SK-N-SH (cell line): Measurements from ENCODE around the gene ATP5PD. TPM values are rescaled to one million over a fixed set of nuclear protein-coding genes. Genes with fewer than 3 reads are reported as not detected.
A peak's percentile ranks its signal among the peaks of the same experiment; 100 is the strongest.

Experiments
- CTCF ChIA-PET: fragments of 300-600, 350-600 bp; formaldehyde crosslinking; extraction: SDS; loops from one replicate; lab custom pipeline; 2021; lab: Yijun Ruan, JAX
- POLR2A ChIA-PET: fragments of 350-600 bp; sonication (Branson Sonifier 250); formaldehyde crosslinking; extraction: SDS; loops from one replicate; lab custom pipeline; 2020; ENCODE audit warnings: antibody characterized with exemption, inconsistent platforms; lab: Yijun Ruan, JAX
- DNase-seq: peaks from one replicate; pipeline ENCODE4 v3.0.0; 2012
- H2AFZ ChIP-seq: fragments of 200-600 bp; sonication (generic); 2 replicates; pipeline ENCODE4 v1.8.1; 2016; ENCODE audit warnings: antibody characterized with exemption, mild to moderate bottlenecking, low read depth
- H3F3A ChIP-seq: fragments of 200-600 bp; sonication (generic); replicated peaks from 2 replicates; pipeline ENCODE3; 2016; ENCODE audit warnings: antibody characterized with exemption, mild to moderate bottlenecking; ENCODE audit not compliant: insufficient read depth
- H3K27ac ChIP-seq, 2 experiments: fragments of 200-500 bp in 1 of 2; fragments of 200-600 bp in 1 of 2; sonication (Bioruptor generic) in 1 of 2; sonication (generic), shearing (Covaris generic) in 1 of 2; 2 replicates each; pipeline versions ENCODE4 v1.5.1 to v1.6.1; 2014 to 2016; ENCODE audit warnings: low read depth in 2 of 2, inconsistent platforms in 1 of 2, low read length in 1 of 2, mild to moderate bottlenecking in 1 of 2, mixed read lengths in 1 of 2
- H3K27me3 ChIP-seq: fragments of 200-600 bp; sonication (generic), shearing (Covaris generic); 2 replicates; pipeline ENCODE4 v1.6.1; 2016; ENCODE audit warnings: mixed run types; ENCODE audit not compliant: insufficient read depth
- H3K36me3 ChIP-seq, 2 experiments: fragments of 200-500 bp in 1 of 2; fragments of 200-600 bp in 1 of 2; sonication (Bioruptor generic) in 1 of 2; sonication (generic) in 1 of 2; replicated peaks in 1 of 2; 2 replicates each; pipeline versions ENCODE3 to v1.5.1; 2014 to 2016; ENCODE audit warnings: low read length in 1 of 2, mild to moderate bottlenecking in 1 of 2; ENCODE audit not compliant: insufficient read depth in 2 of 2, control insufficient read depth in 1 of 2
- H3K4me1 ChIP-seq, 2 experiments: fragments of 200-500 bp in 1 of 2; fragments of 200-600 bp in 1 of 2; sonication (Bioruptor generic) in 1 of 2; sonication (generic), shearing (Covaris generic) in 1 of 2; 2 replicates each; pipeline versions ENCODE4 v1.5.1 to v1.6.1; 2014 to 2016; ENCODE audit warnings: low read depth in 1 of 2, low read length in 1 of 2, mixed run types in 1 of 2; ENCODE audit not compliant: insufficient read depth in 2 of 2, control insufficient read depth in 1 of 2
- H3K4me2 ChIP-seq: fragments of 200-600 bp; sonication (generic), shearing (Covaris generic); 2 replicates; pipeline ENCODE4 v1.6.1; 2017; ENCODE audit warnings: mixed run types
- H3K4me3 ChIP-seq, 2 experiments: fragments of 200-500 bp in 1 of 2; fragments of 200-600 bp in 1 of 2; sonication (Bioruptor generic) in 1 of 2; sonication (generic), shearing (Covaris generic) in 1 of 2; 2 replicates each; pipeline versions ENCODE4 v1.5.1 to v1.8.1; 2014 to 2016; ENCODE audit warnings: low read depth in 2 of 2, inconsistent platforms in 1 of 2, low read length in 1 of 2, mild to moderate bottlenecking in 1 of 2, mixed read lengths in 1 of 2, moderate library complexity in 1 of 2
- H3K79me2 ChIP-seq: fragments of 200-600 bp; sonication (generic); 2 replicates; pipeline ENCODE4 v1.8.1; 2017; ENCODE audit warnings: mild to moderate bottlenecking; ENCODE audit not compliant: insufficient read depth
- H3K9ac ChIP-seq: fragments of 200-600 bp; sonication (generic); 2 replicates; pipeline ENCODE4 v1.6.1; 2017; ENCODE audit warnings: mixed run types
- H3K9me2 ChIP-seq: fragments of 200-600 bp; sonication (generic); 2 replicates; pipeline ENCODE4 v1.6.1; 2017; ENCODE audit warnings: mixed run types
- H3K9me3 ChIP-seq: fragments of 200-600 bp; sonication (generic); 2 replicates; pipeline ENCODE4 v1.6.1; 2017; ENCODE audit warnings: mixed run types, mild to moderate bottlenecking, moderate library complexity
- H4K20me1 ChIP-seq: fragments of 200-600 bp; sonication (generic); 2 replicates; pipeline ENCODE4 v1.6.1; 2017; ENCODE audit warnings: mild to moderate bottlenecking, mixed run types; ENCODE audit not compliant: insufficient read depth
- CHD2 ChIP-seq: fragments of 150-350 bp; IDR thresholded peaks from 2 replicates; pipeline ENCODE4 v1.6.1; 2018; ENCODE audit warnings: low read length; ENCODE audit not compliant: partially characterized antibody
- ELF1 ChIP-seq: IDR thresholded peaks from 2 replicates; pipeline ENCODE4 v1.4.0; 2012
- EP300 ChIP-seq, 2 experiments: IDR thresholded peaks; 2 replicates each; pipeline versions ENCODE4 v1.4.0 to v1.6.1; 2012; ENCODE audit warnings: borderline replicate concordance in 1 of 2, low read depth in 1 of 2, low read length in 1 of 2
- GATA2 ChIP-seq: sonication (generic); formaldehyde crosslinking; IDR thresholded peaks from 2 replicates; pipeline ENCODE4 v1.5.0; 2020; ENCODE audit warnings: mild to moderate bottlenecking, missing genetic modification reagents
- MEF2A ChIP-seq: IDR thresholded peaks from 2 replicates; pipeline ENCODE4 v1.4.0; 2012; ENCODE audit warnings: low read depth, borderline replicate concordance
- NRF1 ChIP-seq: IDR thresholded peaks from 2 replicates; pipeline ENCODE4 v1.6.1; 2012; ENCODE audit warnings: low read depth, mild to moderate bottlenecking, low read length
- RAD21 ChIP-seq: IDR thresholded peaks from 2 replicates; pipeline ENCODE4 v1.6.1; 2012; ENCODE audit warnings: mild to moderate bottlenecking, low read length
- RXRA ChIP-seq: IDR thresholded peaks from 2 replicates; pipeline ENCODE4 v1.4.0; 2012; ENCODE audit warnings: low read depth, mild to moderate bottlenecking, borderline replicate concordance
- SIN3A ChIP-seq: IDR thresholded peaks from 2 replicates; pipeline ENCODE4 v1.6.1; 2012; ENCODE audit warnings: low read depth, mild to moderate bottlenecking, low read length, moderate library complexity, borderline replicate concordance
- TAF1 ChIP-seq: IDR thresholded peaks from 2 replicates; pipeline ENCODE4 v1.6.1; 2012; ENCODE audit warnings: low read depth, mild to moderate bottlenecking, low read length, moderate library complexity, borderline replicate concordance
- WGBS: methylation state at CpG from one replicate; pipeline ENCODE4 v1.1.6; 2017; ENCODE audit warnings: low lambda C conversion rate; 5-methylcytosine and 5-hydroxymethylcytosine counted together
- polyA plus RNA-seq, 3 experiments: library from polyadenylated mRNA; depleted of rRNA; stranded (reverse); fragments of >200 nt; gene quantifications; 2 replicates each; pipeline ENCODE4 v1.2.3, GENCODE V29; 2012
- TF ChIP-seq, protein P1 (sequence below): IDR thresholded peaks from 2 replicates; pipeline ENCODE4 v1.6.1; 2012; ENCODE audit warnings: mild to moderate bottlenecking, low read depth, low read length, moderate library complexity
- TF ChIP-seq, protein P2 (sequence below): IDR thresholded peaks from 2 replicates; pipeline ENCODE4 v1.4.0; 2012; ENCODE audit warnings: low read depth
- TF ChIP-seq, protein P3 (sequence below): fragments of 150-350 bp; IDR thresholded peaks from 2 replicates; pipeline ENCODE4 v1.6.1; 2017; ENCODE audit warnings: antibody characterized with exemption, low read length, low read depth, borderline replicate concordance
- TF ChIP-seq, protein P4 (sequence below): IDR thresholded peaks from 2 replicates; pipeline ENCODE4 v1.4.0; 2012; ENCODE audit warnings: low read depth, borderline replicate concordance
- TF ChIP-seq, protein P5 (sequence below): fragments of 200-600 bp; sonication (generic); IDR thresholded peaks from 2 replicates; pipeline ENCODE4 v1.6.1; 2017; ENCODE audit warnings: antibody characterized with exemption, mild to moderate bottlenecking, moderate library complexity

ATP5PD gene
- polyA plus RNA-seq, 1 of the 3 experiments (the other 2 are of a cell fraction) = 354 TPM

DNA sequence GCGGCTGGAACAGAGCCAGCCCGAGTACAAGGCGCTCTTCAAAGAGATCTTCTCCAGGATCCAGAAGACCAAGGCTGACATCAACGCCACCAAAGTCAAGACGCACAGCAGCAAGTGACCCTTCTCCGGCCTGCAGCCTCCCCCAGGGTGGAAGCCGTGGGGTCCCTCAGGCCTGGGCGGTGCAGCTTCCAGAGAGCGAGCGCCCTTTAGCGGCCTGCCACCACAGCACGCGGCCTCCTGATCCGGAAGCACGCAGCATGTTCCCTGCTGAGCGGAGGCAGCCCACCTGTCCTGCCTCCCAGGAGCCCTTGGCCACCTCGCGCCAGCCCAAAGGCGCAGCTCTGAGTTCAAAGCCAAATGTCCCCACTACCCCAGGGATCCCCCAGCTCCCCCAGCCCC, 42.8 kb downstream of the ATP5PD start:
- DNase-seq = peak; percentile 17
- H2AFZ ChIP-seq = no peak overlapping the region
- H3F3A ChIP-seq = no peaks in the 10 kb centered on the region
- H3K79me2 ChIP-seq = no peaks in the 10 kb centered on the region
- H3K9me3 ChIP-seq = no peaks in the 10 kb centered on the region
- ChIA-PET POLR2A (interaction anchor here (5.3 kb wide), 1 partner anchor 14 kb away, joined by 23 read pairs; no protein-coding TSS in a partner anchor), CTCF (interaction anchor here (1.4 to 19.8 kb wide), 4 partner anchors 8 to 44 kb away, joined by 3 to 295 read pairs (median 16); partner anchors contain the start of gene MRPL58)
- H4K20me1 ChIP-seq = no peaks in the 10 kb centered on the region
- H3K9ac ChIP-seq = no peak overlapping the region
- H3K27ac ChIP-seq = no peak overlapping the region
- H3K27me3 ChIP-seq = no peaks in the 10 kb centered on the region
- no peaks in the 10 kb centered on the region for H3K9me2 ChIP-seq
- no peaks in the 10 kb centered on the region for H3K4me1 ChIP-seq
- 93% methylated on average over 16 of the region's 19 CpGs for WGBS
- H3K36me3 ChIP-seq = peaks cover 24 to 32% of the 10 kb centered on the region in 2 experiments
- H3K4me3 ChIP-seq = no peak overlapping the region
- no peak overlapping the region for H3K4me2 ChIP-seq
- no peak for TF ChIP-seq CHD2
- no peak for TF ChIP-seq NRF1
- no peak for TF ChIP-seq TAF1
- TF ChIP-seq, protein P1, sequence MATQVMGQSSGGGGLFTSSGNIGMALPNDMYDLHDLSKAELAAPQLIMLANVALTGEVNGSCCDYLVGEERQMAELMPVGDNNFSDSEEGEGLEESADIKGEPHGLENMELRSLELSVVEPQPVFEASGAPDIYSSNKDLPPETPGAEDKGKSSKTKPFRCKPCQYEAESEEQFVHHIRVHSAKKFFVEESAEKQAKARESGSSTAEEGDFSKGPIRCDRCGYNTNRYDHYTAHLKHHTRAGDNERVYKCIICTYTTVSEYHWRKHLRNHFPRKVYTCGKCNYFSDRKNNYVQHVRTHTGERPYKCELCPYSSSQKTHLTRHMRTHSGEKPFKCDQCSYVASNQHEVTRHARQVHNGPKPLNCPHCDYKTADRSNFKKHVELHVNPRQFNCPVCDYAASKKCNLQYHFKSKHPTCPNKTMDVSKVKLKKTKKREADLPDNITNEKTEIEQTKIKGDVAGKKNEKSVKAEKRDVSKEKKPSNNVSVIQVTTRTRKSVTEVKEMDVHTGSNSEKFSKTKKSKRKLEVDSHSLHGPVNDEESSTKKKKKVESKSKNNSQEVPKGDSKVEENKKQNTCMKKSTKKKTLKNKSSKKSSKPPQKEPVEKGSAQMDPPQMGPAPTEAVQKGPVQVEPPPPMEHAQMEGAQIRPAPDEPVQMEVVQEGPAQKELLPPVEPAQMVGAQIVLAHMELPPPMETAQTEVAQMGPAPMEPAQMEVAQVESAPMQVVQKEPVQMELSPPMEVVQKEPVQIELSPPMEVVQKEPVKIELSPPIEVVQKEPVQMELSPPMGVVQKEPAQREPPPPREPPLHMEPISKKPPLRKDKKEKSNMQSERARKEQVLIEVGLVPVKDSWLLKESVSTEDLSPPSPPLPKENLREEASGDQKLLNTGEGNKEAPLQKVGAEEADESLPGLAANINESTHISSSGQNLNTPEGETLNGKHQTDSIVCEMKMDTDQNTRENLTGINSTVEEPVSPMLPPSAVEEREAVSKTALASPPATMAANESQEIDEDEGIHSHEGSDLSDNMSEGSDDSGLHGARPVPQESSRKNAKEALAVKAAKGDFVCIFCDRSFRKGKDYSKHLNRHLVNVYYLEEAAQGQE = no peak
- TF ChIP-seq GATA2 (CRISPR knock-in tag) = no peak
- TF ChIP-seq MEF2A = no peak
- TF ChIP-seq, protein P2, sequence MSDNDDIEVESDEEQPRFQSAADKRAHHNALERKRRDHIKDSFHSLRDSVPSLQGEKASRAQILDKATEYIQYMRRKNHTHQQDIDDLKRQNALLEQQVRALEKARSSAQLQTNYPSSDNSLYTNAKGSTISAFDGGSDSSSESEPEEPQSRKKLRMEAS = no peak
- TF ChIP-seq, protein P3, sequence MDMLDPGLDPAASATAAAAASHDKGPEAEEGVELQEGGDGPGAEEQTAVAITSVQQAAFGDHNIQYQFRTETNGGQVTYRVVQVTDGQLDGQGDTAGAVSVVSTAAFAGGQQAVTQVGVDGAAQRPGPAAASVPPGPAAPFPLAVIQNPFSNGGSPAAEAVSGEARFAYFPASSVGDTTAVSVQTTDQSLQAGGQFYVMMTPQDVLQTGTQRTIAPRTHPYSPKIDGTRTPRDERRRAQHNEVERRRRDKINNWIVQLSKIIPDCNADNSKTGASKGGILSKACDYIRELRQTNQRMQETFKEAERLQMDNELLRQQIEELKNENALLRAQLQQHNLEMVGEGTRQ = no peak
- TF ChIP-seq, protein P4, sequence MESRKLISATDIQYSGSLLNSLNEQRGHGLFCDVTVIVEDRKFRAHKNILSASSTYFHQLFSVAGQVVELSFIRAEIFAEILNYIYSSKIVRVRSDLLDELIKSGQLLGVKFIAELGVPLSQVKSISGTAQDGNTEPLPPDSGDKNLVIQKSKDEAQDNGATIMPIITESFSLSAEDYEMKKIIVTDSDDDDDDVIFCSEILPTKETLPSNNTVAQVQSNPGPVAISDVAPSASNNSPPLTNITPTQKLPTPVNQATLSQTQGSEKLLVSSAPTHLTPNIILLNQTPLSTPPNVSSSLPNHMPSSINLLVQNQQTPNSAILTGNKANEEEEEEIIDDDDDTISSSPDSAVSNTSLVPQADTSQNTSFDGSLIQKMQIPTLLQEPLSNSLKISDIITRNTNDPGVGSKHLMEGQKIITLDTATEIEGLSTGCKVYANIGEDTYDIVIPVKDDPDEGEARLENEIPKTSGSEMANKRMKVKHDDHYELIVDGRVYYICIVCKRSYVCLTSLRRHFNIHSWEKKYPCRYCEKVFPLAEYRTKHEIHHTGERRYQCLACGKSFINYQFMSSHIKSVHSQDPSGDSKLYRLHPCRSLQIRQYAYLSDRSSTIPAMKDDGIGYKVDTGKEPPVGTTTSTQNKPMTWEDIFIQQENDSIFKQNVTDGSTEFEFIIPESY = no peak
- no peak for TF ChIP-seq ELF1
- TF ChIP-seq RAD21 = no peak
- no peak for TF ChIP-seq RXRA
- no peak for TF ChIP-seq EP300 (IDR thresholded peaks at IDR 0.05; ENCODE audit: borderline replicate concordance in 1 of 2, low read depth in 1 of 2, low read length in 1 of 2)
- TF ChIP-seq SIN3A = no peak
- TF ChIP-seq, protein P5, sequence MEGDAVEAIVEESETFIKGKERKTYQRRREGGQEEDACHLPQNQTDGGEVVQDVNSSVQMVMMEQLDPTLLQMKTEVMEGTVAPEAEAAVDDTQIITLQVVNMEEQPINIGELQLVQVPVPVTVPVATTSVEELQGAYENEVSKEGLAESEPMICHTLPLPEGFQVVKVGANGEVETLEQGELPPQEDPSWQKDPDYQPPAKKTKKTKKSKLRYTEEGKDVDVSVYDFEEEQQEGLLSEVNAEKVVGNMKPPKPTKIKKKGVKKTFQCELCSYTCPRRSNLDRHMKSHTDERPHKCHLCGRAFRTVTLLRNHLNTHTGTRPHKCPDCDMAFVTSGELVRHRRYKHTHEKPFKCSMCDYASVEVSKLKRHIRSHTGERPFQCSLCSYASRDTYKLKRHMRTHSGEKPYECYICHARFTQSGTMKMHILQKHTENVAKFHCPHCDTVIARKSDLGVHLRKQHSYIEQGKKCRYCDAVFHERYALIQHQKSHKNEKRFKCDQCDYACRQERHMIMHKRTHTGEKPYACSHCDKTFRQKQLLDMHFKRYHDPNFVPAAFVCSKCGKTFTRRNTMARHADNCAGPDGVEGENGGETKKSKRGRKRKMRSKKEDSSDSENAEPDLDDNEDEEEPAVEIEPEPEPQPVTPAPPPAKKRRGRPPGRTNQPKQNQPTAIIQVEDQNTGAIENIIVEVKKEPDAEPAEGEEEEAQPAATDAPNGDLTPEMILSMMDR = no peak
